ENCODE results near the gene GTF2A1.

The GTF2A1 gene

GRCh38 chr14:81221579-81222102 lies 882 bp upstream of the GTF2A1 start:
- peak overlapping the region; percentile 100 for H3K27ac ChIP-seq
- CTCF ChIA-PET = interaction anchor here (0.6 to 0.8 kb wide), 4 partner anchors 200 to 301 kb away, joined by 3 to 4 read pairs (median 3); no protein-coding TSS in a partner anchor
- TF ChIP-seq CTCF (conservative IDR thresholded peaks at IDR 0.05; ENCODE audit: low read depth) = no peak
- POLR2A ChIA-PET (ENCODE audit: low non-redundant PET) = interaction anchor here (0.6 kb wide), 2 partner anchors 247 to 1010 kb away, joined by 3 to 5 read pairs; no protein-coding TSS in a partner anchor
- no peak for DNase-seq (ENCODE audit: low spot score)

GRCh38 chr14:81220580-81220829 lies 254 bp downstream of the GTF2A1 start:
- H3K27ac ChIP-seq = peak overlapping the region; percentile 100
- POLR2A ChIA-PET (ENCODE audit: low non-redundant PET) = no interaction called here
- CTCF ChIA-PET = interaction anchor here (0.7 to 1.3 kb wide), 3 partner anchors 49 to 233 kb away, joined by 4 read pairs; no protein-coding TSS in a partner anchor
- no peak for TF ChIP-seq CTCF (conservative IDR thresholded peaks at IDR 0.05; ENCODE audit: low read depth)
- no peak for DNase-seq (ENCODE audit: low spot score)

GRCh38 chr14:81219759-81220579 lies 790 bp downstream of the GTF2A1 start:
- ChIA-PET CTCF (interaction anchor here (0.7 to 1.3 kb wide), 2 partner anchors 50 to 145 kb away, joined by 4 read pairs; no protein-coding TSS in a partner anchor), POLR2A (ENCODE audit: low non-redundant PET) (no interaction called here)
- peak overlapping the region; percentile 100 for H3K27ac ChIP-seq
- DNase-seq (ENCODE audit: low spot score) = peak; percentile 17
- TF ChIP-seq CTCF (conservative IDR thresholded peaks at IDR 0.05; ENCODE audit: low read depth) = no peak

- peak; percentile 90 for DNase-seq (ENCODE audit: low spot score)
- ChIA-PET CTCF (interaction anchor here (0.8 kb wide), 1 partner anchor 245 kb away, joined by 3 read pairs; no protein-coding TSS in a partner anchor), POLR2A (ENCODE audit: low non-redundant PET) (interaction anchor here (0.7 to 1.0 kb wide), 3 partner anchors 21 to 216 kb away, joined by 3 read pairs; no protein-coding TSS in a partner anchor)
- H3K27ac ChIP-seq = peak overlapping the region; percentile 100
- TF ChIP-seq CTCF (conservative IDR thresholded peaks at IDR 0.05; ENCODE audit: low read depth) = no peak
Observed at GRCh38 chr14:81219210-81219758, 1.5 kb downstream of the GTF2A1 start.

- no peak for DNase-seq (ENCODE audit: low spot score)
- CTCF ChIA-PET = interaction anchor here (0.6 to 0.7 kb wide), 2 partner anchors 32 to 1834 kb away, joined by 3 to 4 read pairs; no protein-coding TSS in a partner anchor
- no peak for TF ChIP-seq CTCF (conservative IDR thresholded peaks at IDR 0.05; ENCODE audit: low read depth)
- POLR2A ChIA-PET (ENCODE audit: low non-redundant PET) = no interaction called here
- no peak overlapping the region for H3K27ac ChIP-seq
Observed at GRCh38 chr14:81211844-81212243, 8.9 kb downstream of the GTF2A1 start.

GRCh38 chr14:81209167-81209836 lies 11.5 kb downstream of the GTF2A1 start:
- TF ChIP-seq CTCF (conservative IDR thresholded peaks at IDR 0.05; ENCODE audit: low read depth) = no peak
- ChIA-PET CTCF (no interaction called here), POLR2A (ENCODE audit: low non-redundant PET) (no interaction called here)
- no peak overlapping the region for H3K27ac ChIP-seq
- no peak for DNase-seq (ENCODE audit: low spot score)

Measured in RWPE1 (cell line).